PC-9 (cell line): ENCODE data around the gene TNFRSF1B.

ENCODE experiments used
- EZH2 ChIP-seq: fragments of 200-600 bp; sonication (generic); IDR thresholded peaks from 2 replicates; pipeline ENCODE4 v1.8.0; 2017; ENCODE audit warnings: antibody characterized with exemption, low read depth
- TF ChIP-seq, protein P1 (sequence below): fragments of 200-600 bp; sonication (generic); conservative IDR thresholded peaks from 2 replicates; pipeline ENCODE4 v1.6.1; 2017; ENCODE audit warnings: mixed run types, antibody characterized with exemption, mild to moderate bottlenecking, moderate library complexity

DNA sequence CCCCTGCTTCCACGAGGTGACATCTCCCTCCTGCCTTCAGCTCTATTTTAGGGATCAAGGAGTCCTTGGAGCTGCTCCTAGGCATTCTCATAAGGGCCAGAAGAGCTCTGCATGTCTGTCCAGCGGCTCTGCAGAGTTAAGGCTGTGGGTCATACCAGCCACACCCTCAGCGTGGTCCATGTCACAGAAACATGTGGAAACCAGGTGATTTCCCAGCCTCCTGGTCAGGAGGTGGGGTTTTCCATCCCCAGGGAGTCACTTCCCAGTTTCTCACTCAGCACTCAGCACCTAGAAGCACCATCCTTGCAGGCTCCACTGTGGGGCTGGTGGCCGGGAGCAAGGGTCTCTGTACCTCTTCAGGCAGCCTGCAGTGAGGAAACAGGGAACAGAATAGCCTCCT is 1.4 kb upstream of the TNFRSF1B start:
- TF ChIP-seq, protein P1, sequence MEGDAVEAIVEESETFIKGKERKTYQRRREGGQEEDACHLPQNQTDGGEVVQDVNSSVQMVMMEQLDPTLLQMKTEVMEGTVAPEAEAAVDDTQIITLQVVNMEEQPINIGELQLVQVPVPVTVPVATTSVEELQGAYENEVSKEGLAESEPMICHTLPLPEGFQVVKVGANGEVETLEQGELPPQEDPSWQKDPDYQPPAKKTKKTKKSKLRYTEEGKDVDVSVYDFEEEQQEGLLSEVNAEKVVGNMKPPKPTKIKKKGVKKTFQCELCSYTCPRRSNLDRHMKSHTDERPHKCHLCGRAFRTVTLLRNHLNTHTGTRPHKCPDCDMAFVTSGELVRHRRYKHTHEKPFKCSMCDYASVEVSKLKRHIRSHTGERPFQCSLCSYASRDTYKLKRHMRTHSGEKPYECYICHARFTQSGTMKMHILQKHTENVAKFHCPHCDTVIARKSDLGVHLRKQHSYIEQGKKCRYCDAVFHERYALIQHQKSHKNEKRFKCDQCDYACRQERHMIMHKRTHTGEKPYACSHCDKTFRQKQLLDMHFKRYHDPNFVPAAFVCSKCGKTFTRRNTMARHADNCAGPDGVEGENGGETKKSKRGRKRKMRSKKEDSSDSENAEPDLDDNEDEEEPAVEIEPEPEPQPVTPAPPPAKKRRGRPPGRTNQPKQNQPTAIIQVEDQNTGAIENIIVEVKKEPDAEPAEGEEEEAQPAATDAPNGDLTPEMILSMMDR: no peak
- no peak for TF ChIP-seq EZH2
